Limb (tissue), 2 donors: Measurements from ENCODE around the gene ERC2.

Experiments
- DNase-seq, 2 donors: peaks; one replicate each; pipeline ENCODE4 v3.0.0-alpha.2; 2016; ENCODE audit errors: extremely low spot score in 2 of 2

ERC2 gene

DNA sequence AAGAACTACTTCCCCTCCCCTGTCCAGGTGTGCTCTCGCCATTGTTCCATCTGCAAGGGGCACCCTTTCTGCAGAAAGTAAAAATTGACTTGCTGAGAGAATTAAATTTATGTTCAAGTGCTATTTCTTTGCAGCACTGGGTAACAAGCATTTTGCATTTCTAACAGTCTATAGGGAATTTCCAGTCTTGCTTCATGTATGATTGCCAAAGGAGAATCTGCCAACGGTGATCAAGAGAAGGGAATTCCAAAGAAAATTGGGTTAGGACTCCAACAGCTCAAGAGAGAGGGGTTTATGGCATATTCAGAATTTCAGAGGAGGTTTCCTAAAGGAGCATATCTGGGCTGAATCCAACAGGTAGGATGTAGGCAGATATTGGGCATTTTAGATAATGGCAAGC lies 844.5 kb downstream of the ERC2 start:
- no peak for DNase-seq

DNA sequence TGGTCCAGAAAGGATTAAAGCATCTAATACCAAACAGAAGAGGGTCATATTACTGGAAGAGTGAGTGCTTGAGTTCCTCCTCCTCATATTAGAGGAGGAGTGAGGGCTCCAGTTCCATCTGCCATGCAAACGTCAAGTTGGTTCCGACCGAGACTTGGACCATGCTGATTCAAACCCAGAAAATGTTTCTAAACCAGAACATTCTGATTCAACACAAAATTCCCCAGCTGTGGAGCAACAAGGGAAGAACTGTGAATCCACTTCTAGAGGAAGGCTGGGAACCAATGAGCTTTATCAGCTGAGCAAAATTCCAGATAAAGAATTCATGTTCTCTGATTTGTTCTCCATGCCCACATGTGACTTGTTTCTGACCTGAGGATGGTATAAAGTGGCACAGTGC lies 845.5 kb downstream of the ERC2 start:
- DNase-seq = no peak

DNA sequence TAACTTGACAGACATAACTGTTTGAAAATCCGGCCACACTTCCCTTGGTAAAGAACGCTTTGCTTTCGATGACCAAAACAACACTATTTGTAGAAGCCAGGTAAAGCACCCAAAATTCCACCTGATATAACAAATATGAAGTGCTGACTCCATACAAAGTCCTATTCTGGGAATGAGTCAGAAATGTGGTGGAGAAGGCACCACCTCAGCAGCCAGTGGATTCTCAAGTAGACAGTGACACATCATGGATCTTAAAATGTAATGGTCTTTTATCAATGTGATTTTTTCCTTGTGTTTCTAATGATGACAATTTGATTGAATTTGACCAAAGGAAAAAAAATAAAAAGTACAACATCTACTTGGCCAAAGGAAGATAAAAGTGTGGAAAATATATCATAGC lies 846.2 kb downstream of the ERC2 start:
- no peak for DNase-seq

DNA sequence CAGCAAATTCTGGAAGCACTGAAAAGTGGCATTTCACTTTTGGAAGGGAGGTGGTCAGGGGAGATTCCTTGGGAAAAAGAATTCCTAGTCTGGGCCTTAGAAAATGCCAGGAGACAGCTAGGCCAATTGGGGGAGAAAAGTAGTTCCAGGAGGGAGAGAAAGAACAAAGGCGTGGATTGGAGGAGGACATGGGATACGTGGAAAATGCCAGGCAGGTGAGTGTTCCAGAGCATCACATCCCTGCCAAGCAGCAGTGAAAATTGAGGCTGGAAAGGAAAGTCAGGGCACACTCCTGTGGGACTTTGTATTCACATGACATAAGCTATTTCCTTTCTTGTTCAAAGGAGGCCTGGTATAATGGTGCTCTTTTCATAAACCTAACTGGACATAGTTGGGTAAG lies 846.6 kb downstream of the ERC2 start:
- DNase-seq = no peak

DNA sequence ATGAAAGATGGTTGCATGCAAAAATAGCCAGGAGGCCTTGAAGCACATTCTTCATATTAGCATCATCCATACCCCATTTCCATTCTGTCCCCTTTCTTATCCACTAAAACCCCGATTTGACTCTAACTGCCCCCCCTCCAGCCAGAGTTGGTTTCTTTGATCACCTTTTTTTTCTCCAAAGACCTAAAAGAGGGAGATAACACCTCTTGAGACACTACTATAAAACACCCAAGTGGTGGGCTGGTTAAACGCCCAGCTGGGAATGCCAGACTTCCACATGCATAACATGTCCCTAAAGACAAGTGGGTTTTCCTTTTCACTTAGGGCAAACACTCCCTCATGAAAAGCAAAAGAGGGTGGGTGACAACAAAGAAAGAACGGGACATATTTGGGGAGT lies 847.2 kb downstream of the ERC2 start:
- DNase-seq = no peak

DNA sequence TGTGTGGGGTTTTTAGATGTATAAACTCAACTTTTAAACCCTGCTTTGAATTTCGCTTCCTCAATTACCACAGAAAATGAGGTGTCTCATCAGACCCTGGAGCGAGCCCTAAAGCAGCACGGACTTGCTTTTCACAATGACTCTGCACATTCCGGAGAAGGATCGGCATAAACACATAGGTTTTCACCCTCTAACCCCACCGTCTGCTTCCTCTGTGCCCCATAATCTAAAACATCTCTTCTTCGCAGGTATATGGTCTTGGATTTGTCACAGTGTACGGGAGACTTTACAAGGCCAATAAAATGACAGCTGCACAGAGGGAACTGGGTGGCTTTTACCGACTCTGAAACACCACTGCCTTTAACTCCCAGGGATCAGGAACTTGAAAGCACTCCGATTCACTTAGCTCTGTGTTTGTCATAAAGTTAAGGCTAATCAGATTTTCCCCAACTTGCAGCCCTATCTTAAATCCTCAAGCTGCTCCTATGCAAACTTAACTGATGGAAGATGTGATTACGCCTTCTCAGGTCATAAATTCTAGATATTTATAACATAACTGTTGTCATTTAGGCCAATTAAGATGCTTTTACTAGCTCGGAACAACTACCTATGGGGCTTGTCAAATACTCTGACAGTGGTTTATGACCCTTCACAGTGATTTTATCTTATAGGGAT lies 847.8 kb downstream of the ERC2 start:
- DNase-seq = no peak

DNA sequence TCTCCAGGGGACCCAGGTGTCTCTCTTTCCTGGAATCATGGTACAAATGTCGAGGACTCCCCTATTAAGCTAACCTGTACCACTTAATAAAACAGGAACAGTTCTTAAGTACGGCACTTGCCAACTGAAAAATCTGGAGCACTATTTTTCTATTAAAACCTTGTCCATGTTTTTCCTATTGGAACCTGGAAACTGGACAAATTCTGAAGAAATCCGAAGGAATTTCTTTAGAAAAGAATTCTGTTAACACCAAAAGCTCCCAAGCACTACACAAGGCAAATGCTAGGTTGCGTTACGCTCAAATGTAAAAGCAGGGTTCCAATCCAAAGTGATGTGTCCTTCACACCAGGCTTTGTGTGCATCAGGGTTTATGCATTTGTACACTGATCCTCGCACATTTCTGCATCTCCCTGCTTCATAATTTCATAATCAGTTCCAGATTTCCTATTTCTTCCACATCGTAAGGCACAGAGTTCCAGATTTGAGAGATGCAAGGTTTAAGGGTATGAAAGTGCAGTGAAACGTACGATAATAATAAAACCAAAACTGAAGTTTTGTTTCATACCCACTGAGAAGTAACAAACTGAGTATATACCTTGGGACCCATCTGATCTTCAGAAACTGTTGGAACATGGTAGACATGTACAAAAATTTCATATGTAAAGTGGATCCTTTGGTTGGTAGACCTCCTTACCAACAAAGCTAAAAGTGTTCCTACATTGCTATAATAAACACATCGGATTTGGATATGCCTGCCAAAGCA lies 849.0 kb downstream of the ERC2 start:
- no peak for DNase-seq

DNA sequence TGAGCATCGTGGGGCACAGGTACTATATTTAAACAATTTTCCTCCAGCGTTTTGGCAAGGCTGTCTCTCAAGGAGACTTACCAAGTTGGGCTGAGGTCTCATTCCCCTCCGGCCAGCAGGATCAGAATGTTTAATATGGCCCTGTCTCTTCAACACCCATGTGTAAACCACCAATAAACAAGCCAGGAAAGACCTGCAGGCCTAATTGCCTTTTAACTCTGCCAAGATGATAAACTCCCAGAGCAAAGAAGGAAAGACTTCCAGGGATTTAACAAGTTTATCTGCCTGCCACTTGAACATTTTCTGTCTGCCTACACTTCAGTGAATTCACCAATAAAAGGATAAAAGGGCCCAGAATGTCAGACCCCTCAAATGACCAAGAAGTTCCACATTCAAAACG lies 850.9 kb downstream of the ERC2 start:
- DNase-seq = no peak

DNA sequence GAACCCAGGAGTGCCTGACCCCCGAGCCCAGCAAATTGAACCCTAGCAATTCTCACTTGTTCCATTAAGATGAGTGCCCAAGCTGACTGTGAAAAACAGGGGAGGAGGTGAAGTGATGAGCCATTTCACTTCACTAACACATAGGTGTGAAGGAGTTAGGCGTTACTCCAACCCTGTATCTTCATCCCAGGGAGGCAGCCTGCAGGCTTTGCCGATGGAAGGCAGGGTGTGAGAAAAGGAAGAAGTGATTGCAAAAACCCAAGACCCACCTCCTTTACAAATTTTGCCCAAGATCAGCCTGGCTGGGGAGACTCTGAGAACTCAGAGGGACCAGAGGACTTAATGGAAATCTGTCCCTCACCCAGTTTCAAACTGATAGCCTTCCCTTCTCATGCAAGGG lies 851.5 kb downstream of the ERC2 start:
- DNase-seq = no peak

DNA sequence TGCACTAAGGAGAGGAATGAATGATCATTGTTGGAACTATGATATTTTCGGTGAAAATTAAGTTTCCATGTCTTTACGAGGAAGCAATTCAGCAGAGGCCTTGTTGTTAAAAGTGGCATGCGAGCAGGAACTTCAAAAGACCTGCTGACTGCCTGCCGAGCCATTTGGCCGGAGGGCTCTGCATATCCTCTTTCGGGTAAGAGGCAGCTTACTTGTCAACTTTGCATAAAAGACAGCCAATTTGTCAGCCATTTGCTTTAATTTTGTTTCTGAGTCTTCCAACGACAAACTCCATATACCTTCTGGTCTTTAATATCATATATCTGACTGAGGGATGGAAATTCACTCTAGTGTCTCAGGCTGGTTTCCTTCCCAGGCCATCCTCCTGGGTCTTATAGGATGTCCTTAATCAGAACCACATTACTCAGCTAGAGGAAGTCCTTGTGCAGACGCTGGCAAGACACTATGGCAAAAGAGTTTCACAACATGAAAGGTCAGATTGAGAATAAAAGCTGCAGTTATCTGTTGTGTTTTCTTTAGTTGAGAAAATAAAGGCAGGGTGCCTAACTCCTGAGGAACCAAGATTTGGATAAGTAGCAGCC lies 852.5 kb downstream of the ERC2 start:
- no peak for DNase-seq

DNA sequence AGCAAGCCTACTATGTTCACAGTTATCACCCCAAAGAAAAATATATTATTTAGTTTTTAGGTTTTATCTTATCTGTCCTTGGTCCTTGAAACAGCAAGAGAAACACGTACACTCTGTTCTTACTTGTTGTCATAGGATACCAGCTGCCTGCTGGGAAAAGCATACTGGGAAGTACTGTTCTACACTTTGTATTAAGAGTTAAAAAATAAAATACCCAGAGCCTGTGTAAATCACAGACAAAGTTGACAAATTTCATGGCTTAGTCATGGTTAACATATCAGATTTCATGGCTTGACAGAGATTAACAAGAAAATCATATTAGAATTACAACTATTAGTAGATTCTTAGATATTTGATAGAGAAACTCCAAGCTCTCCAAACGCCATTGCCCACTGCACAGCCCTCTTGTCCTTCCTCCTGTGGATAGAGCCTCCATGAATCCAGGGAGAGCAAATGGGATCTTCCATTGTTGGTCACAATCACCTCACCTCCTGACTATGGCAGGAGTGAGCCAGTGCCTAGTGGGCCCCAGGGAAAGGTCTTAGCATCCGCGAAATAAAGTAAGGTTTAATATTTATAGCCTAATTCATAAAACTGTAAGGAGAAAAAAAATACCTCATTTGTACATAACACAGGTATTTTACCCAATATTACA lies 853.1 kb downstream of the ERC2 start:
- no peak for DNase-seq

DNA sequence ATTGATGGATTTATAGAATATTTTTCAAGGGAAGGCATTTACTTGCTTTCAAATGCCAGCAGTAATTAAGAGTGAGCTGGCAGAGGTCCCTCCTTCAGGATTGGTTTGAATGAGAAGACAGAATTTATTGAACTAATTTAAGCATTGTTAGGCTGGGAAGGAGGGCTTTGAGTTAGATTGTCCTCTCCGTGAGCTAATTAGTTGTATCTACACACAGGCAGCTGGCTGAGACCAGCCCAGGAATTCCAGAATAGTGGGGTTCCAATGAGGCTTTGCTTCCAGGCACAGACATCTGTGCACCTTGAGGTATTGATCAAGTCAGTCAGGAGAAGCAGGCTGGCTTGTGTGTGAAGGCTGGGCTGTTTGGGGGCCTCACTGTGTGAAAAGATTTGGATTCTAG lies 857.1 kb downstream of the ERC2 start:
- DNase-seq = no peak

DNA sequence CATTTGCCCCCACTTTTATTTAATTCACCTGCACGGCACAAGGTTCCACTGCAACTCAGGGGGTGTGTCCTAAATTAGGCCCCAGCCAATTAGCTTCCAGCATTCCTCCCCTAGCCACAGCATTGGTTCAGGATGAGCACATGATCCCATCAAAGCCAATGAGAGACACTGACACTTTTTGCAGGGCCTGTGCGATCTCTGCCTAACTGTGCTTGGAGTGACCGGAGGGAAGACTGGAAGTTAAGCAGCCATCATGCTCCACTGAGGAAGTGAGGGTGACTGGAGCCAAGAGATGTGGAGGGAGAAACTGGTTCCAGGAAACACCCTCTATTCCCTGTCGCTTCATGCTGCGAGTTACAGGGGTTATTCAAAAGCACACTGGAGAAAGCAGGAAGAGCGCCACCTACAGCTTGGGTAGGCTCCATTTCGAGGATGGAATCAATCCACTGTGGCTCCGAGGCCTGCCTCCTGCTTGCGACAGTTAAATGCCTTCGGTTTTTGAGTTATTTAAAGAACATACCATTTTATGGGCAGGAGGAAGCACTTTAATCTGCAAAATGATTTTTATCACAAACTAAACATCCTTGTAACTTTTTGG lies 858.9 kb downstream of the ERC2 start:
- DNase-seq = no peak

DNA sequence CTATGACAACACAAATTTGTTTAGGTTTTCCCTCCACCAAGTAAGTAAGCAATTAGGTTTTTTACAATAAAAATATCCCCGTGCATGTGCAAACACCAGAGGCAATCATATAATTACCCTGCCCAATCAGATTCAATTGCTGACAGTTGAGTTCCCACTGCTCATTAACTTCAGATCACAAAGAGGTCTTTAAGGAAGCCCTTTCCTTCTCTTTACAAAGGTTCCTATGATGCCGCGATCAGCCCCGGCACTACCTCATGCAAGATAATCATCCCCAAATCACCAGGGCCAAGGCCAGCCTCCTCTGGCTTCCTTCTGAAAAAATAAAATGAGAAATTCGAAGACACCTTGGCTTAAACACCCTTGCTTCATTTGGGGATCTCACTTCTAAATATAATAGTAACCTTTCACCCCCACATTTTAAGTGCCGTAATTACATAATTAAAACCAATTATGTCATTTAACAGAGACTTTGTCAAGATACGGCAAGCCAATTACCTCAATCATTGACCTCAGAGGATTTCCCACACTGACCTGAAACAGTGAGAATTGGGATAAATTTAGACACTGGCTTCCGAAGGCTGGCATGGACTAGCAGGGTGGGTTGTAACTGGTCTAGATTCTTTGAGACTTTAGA lies 859.8 kb downstream of the ERC2 start:
- DNase-seq = no peak

DNA sequence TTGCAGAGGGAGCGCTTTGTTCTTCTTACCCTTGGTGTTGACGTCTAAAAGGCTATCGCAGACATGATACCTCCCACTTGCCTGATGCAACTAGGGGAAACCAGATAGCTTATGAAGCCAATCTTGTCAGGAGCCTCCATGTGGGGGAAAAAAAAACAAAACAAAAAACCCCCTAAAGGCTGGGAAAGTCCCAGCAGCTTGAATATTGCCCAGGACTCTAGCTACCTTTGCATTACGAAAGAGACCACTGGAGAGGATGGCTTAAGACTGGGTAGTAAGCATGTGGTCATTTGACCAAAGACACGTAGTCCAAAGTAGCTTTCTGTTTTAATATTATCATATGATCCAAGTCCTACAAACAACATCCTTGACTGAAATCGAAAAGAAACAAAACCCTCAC lies 860.4 kb downstream of the ERC2 start:
- DNase-seq = no peak

DNA sequence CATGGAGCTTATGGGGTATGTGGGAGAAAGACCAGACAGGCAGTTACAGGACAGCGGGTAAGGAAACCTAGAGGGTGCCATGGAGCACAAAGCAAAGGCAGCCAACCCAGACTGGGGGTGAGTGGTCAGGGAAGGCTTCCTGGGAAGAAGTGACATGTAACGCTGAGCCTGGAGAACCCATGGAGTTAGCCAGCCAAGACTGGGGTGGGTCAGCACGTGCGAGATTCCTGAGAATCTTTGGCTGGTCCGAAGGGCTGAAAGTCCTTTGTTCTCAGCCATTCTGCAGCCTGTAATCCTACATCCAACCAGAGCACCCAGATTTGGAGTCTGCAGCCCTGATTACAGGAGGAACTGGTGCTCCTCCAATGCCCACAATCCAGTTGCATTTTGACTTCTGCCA lies 861.1 kb downstream of the ERC2 start:
- no peak for DNase-seq

DNA sequence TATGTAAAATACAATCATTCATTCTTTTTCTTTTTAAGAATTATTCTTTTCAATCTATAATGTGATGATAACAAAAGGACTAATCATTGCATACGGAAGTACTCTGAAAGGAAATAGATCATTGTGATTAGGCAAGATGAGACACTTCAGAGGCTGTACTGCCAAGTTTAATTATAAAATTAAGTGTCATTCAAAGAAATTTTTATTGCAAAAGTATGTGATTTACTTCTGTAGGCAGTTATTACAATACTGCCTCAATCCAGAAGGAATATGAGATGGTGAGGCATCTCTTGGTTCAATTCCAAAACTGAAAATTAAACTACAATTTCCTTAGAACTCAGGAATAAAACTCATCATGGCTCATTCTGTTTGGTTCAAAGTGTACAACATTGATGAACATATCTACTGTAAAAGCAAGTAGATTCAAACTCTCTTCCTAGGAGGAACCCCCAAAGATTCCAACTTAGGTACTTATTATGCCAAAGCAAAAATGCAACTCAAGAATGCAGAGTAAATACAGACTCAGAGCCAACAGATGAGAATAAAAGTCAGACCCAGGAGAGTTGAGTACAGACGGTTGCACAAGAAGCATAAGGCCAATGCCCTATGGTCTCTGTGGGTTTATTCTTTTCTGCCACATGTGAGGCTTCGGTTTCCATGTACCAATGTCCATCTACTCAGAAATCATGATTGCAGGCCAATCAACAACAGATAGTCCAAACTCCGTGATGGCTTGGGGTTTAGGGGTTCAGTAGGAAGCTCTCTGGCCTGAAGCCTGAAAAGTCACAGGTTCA lies 862.6 kb downstream of the ERC2 start:
- DNase-seq = no peak

DNA sequence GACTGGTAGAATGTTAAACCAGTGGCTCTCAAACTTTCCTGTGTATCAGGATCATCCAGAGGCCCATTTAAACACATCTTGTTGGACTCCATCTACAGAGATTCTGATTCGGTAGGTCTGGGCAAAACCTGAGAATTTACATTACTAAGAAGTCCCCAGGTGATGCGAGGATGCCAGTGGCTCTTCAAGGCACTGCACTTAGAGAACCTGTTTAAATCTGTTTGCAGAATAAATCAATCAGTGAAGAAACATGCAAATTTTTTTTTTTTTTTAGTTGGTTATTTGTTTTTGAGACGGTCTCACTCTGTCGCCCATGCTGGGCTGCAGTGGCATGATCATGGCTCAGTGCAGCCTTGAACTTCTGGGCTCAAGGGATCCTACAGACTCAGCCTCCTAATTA lies 863.4 kb downstream of the ERC2 start:
- DNase-seq = no peak

DNA sequence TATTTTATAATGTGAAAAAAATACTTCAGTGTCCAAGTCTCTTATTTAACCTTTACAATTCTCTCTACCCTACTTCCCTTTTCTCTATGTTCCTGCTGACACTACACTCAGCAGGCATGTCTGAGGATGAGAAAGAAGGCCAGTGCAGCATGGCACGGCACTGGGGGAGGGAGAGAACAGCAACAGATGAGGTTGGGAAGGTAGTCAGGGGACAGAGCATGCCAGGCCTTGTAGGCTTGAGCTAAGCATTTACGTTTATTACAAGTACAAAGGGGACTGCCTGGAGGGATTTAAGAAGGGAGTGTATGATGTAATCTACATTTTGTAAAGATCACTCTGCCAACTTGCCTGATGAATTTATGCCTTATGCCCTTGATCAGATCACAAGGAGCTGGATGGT lies 863.9 kb downstream of the ERC2 start:
- DNase-seq = no peak

DNA sequence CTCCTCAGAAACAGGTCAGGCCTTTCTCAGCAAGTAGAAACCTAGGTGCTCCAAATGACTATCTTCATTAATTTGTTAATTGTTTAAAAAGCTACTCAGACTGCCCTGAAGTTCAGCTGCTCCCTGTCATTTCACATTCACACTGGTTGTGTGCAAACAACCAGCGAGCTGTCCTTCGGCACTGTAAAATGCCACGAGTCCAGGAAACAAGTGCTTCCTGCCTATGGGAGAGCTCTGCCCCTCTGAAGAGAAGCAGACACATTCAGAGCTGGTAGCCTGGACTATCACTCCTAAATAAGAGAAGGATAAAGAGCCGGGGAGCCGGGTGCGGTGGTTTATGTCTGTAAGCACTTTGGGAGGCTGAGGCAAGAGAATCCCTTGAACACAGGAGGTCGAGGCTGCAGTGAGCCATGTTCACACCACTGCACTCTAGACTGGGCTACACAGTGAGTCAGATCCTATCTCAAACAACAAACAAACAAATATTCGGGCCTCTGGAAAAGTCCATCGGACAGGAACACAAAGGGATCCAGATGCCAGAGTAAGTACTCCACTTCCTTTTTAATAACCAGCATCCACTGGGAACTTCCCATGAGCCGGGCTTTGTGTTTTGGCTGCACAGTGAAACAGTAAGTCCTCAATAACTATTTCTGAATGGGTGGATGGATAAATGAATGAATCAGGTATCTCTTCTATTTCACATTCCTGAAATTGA lies 866.7 kb downstream of the ERC2 start:
- DNase-seq = no peak
